GM19452 (cell line): ENCODE data around the gene FBXO36.
"Not testable (repeated sequence)": the region's sequence is repeated elsewhere in the genome, so short reads cannot be mapped to it uniquely, and the experiment has no call there.

Experiments used
- ATAC-seq: cut with Tn5 transposase; IDR thresholded peaks from one replicate; pipeline ENCODE4 v1.9.1; 2021; ENCODE audit not compliant: unreplicated experiment

Gene FBXO36

DNA sequence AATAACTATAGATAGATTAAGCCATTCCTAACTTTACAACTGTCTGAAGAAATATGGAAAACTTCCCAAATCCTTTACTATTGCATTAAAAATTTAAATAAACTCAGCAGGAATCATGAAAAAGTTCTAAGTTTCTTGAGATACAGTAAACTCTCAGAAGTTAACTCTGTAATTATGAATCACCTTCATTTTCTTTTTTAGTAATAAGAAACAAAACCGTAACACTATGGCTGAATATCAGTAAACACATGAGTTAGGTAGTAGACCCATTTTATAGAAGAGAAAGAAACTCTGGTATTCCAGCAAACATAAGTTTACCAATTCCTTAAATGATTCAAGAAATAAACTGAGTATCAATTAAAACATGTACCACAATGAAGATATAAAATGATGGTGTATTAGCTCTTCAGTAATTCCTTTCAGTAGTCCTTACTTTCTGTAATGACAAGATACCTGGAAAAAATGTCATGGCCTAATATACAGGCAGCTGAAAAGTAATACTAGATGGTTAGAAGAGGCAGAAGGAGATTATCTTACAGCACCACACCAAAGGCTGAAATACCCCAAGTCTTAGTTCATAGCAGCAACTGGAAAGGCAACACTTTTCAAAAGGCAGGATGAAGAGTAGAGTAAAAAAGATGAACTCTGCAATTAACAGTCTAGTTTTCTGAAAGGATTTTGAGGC, 12.0 kb upstream of the FBXO36 start:
- ATAC-seq, result peak; percentile 21

GRCh38 chr2:229910832-229911412, 11.4 kb upstream of the FBXO36 start:
- ATAC-seq, result peak; percentile 60

DNA sequence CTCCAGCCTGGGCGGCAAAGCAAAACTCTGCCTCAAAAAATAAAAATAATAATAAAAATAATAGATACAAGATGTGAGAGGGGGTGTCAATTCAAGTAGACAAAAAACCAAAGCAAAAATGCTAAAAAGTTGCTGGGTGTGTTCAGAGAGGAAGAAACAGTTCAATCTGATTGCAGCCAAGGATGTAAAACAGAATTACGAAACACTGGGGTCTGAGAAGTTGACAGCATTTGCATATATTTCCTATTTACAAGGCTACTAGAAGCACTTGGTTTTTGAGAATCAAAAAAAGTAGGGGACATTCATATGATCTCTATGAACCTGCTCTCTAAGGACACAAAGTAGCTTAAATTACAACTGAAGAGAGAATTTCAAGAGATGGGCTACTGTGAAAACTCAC, 8.1 kb upstream of the FBXO36 start:
- no peak for ATAC-seq

- no peak for ATAC-seq
Measured at GRCh38 chr2:229917793-229918192, 4.5 kb upstream of the FBXO36 start.

DNA sequence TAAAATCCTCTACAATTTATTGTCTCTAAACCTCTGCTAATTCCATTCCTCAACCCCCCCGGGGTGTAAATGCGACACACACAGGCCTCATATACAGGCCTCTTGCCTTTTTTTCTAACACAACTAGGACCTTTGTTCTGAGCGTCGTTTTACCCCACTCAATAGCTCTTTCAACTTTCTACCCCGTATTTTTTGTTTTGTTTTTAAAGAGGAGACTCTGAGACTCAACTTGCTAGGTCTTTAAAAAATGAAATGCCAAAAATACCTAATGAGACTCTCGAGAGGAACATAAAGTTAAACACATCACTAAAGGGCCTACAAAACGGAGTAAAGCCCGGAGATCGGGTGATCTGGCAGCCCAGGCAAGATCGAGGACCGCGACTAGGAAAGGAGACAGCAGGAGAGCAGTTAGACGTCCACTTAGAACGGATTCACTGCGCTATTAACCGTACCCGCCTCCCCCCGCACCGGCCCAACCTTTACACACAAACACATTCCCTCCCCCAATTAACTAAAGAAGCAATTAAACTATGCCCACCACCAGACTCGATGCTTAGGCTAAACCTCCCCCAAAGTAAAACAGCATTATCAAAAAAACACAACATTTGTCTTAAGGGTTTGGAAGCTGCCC, 2.2 kb upstream of the FBXO36 start:
- ATAC-seq, result no peak

- peak; percentile 26 for ATAC-seq
Measured at GRCh38 chr2:229921101-229921891, 1.0 kb upstream of the FBXO36 start.

DNA sequence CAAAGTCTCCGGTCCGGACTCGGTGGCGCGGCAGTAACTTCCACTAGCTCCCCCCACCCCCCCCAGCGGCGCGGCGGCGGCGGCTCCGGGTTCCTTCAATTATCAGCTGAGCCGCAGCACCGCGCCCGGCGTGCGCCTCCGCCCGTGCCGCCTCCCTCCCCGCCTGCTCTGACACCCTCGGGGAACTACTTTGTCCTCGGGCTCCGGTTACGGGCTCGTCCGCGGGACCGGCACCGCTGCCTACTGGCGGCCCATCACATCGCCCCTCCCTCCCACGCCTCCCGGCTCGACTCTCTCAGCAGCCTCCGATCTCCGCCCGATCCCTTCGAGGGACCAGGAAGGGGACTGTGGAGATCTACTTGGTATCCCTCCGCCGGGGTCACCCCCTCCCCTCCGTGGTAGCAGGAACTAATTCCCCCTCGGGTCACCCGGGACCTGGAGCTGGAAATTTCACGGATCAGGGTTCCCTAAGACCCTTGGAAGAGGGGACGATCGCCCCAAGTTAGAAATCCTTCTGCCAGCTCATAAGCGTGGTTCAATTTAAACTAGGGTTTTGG, 333 bp upstream of the FBXO36 start, which contains the start of gene TRIP12:
TSS of gene TRIP12 (minus strand) at position 118 of the 557 bp plus-strand sequence. CDS start 41,930 bp downstream, outside the sequence.
- peak; percentile 73 for ATAC-seq

- ATAC-seq, result not testable (repeated sequence)
Measured at GRCh38 chr2:229924541-229924940, 2.2 kb downstream of the FBXO36 start.

GRCh38 chr2:229925201-229925600, 2.9 kb downstream of the FBXO36 start:
- ATAC-seq, result no peak

DNA sequence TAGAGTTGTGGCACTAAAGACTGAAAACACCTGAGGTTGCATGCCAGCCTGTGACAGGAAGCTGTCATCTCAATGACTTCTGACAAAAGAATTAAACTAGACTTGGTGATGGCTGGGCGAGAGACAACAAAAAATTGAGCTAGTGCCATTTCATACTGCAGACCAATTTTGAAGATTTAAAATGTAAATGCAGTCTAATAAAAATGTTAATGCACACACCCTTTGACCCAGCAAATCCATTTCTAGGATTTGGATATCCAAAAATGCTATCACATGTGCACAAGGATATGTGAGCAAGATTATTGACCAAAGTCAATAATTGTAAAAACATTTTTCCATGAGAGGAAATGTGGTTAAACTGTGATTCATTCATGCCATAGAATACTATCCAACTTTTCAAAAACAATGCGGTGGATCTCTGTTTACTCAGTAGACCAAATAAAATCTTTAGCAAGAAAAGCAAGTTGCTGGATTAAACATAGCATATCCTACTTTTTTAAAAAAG, 5.6 kb downstream of the FBXO36 start:
- ATAC-seq, result no peak

DNA sequence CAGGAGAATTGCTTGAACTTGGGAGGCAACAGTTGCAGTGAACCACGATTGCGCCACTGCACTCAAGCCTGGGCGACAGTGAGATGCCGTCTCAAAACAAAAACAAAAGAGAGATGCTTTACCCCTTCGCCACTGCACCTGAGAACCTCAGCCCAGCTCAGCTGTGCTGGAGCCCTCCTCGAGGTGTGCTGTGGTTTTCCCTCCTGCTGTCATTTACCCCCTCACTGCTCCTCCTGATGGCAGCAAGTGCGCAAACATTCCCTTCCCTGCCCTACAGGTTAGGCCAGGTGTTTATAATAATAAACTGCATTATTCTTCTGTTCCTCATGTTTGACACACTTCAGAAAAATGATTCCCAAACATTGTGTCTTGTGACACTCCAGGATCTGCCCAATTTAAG, 8.4 kb downstream of the FBXO36 start:
- ATAC-seq, result no peak

GRCh38 chr2:229931241-229931640, 8.9 kb downstream of the FBXO36 start:
- no peak for ATAC-seq

- no peak for ATAC-seq
Measured at GRCh38 chr2:229937537-229937936, 15.2 kb downstream of the FBXO36 start.

GRCh38 chr2:229942671-229943070, 20.4 kb downstream of the FBXO36 start:
- no peak for ATAC-seq

DNA sequence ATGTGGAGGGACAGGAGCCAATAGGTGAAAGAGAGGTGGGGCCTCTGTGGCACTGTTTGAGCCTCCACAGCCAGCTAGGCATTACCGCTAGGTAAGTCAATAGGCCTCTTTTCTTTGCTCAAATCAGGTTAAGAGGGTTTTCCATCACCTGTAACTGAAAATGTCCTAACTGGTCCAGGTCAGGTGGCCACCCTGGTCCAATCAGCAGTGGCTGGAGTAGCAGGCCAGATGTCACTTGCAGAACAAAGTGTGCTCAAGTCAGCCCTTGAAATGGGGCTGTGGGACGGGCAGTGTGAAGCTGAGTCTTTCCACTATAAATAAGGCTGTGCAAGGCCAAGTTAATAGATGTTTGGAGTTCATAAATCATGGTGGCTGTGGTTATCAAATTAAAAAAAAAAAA, 20.9 kb downstream of the FBXO36 start:
- ATAC-seq, result no peak

DNA sequence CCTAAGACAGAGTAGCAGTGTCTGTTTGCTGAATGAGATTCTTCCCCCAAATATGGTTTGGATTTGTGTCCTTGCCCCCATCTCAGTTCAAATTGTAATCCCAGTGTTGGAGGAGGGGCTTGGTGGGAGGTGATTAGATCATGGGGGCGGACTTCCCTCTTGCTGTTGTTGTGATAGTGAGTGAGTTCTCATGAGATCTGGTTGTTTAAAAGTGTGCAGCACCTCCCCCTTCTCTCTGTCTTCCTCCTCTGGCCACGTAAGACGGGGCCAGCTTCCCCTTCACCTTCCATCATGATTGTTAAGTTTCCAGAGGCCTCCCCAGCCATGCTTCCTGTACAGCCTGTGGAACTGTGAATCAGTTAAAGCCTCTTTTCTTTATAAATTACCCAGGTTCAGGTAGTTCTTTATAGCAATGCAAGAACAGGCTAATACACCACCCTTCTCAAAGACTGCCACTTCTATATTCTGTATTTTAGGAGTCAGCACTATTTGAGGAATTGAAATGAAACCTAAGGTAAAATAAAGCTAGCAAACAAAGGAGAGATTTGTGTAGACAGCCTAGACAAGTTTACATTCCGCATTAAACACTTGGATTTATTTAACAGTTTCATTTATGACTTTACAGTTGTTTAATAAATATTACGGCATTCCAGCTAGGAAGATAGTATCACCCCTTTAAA, 21.6 kb downstream of the FBXO36 start:
- no peak for ATAC-seq

- ATAC-seq, result no peak
Measured at GRCh38 chr2:229945975-229946374, 23.7 kb downstream of the FBXO36 start.

GRCh38 chr2:229947544-229947943, 25.2 kb downstream of the FBXO36 start:
- no peak for ATAC-seq

- no peak for ATAC-seq
Measured at GRCh38 chr2:229952256-229952835, 30.0 kb downstream of the FBXO36 start.

GRCh38 chr2:229955663-229956062, 33.4 kb downstream of the FBXO36 start:
- no peak for ATAC-seq
